Stimulated activated CD4-positive, alpha-beta T cell treated with anti-CD3 and anti-CD28 coated beads, TNF-alpha, amount 100 ng/mL, for 24 hours (primary cell): Measurements from ENCODE around the gene DDTL.
"Not testable (repeated sequence)": the region's sequence is repeated elsewhere in the genome, so short reads cannot be mapped to it uniquely, and the experiment has no call there.

Source experiments
- DNase-seq, 3 experiments: peaks; one replicate each; pipeline ENCODE4 v3.0.0-alpha.2; 2020; ENCODE audit warnings: low read depth in 3 of 3

DDTL gene

GRCh38 chr22:23970201-23970641 lies 3.5 kb downstream of the DDTL start:
- DNase-seq: no peak

GRCh38 chr22:23970816-23971486 lies 4.3 kb downstream of the DDTL start:
- no peak for DNase-seq

GRCh38 chr22:23971927-23972326 lies 5.2 kb downstream of the DDTL start:
- not testable (repeated sequence) for DNase-seq

GRCh38 chr22:23974345-23974744 lies 7.7 kb downstream of the DDTL start, which contains the start of gene DDT:
Gene DDT, minus strand, starts transcription at chr22:23974441. Its CDS starts 27 bp downstream, at chr22:23974414.
- DNase-seq: not testable (repeated sequence)

GRCh38 chr22:23974836-23975352 lies 8.2 kb downstream of the DDTL start:
- not testable (repeated sequence) for DNase-seq

GRCh38 chr22:23977304-23977703 lies 10.6 kb downstream of the DDTL start:
- not testable (repeated sequence) for DNase-seq

- DNase-seq: not testable (repeated sequence)
These were observed 13.0 kb downstream of the DDTL start, which contains the start of gene GSTT2 for GRCh38 chr22:23979557-23980240. Gene GSTT2, plus strand, starts transcription at chr22:23980134.

- not testable (repeated sequence) for DNase-seq
These were observed 13.9 kb downstream of the DDTL start for GRCh38 chr22:23980567-23980966.

- peak in 1 of 3 experiments; percentile 74 for DNase-seq
These were observed 17.7 kb downstream of the DDTL start for GRCh38 chr22:23984430-23984829.

- DNase-seq: not testable (repeated sequence)
These were observed 19.4 kb downstream of the DDTL start for GRCh38 chr22:23986089-23986488.

- DNase-seq: not testable (repeated sequence)
These were observed 20.0 kb downstream of the DDTL start for GRCh38 chr22:23986538-23987178.

- not testable (repeated sequence) for DNase-seq
These were observed 23.0 kb downstream of the DDTL start for GRCh38 chr22:23989583-23990244.

- DNase-seq: not testable (repeated sequence)
These were observed 26.4 kb downstream of the DDTL start for GRCh38 chr22:23993080-23993479.

- DNase-seq: not testable (repeated sequence)
These were observed 27.0 kb downstream of the DDTL start for GRCh38 chr22:23993581-23994177.

GRCh38 chr22:23997092-23997491 lies 30.4 kb downstream of the DDTL start:
- no peak for DNase-seq

GRCh38 chr22:23999779-24000178 lies 33.1 kb downstream of the DDTL start:
- DNase-seq: not testable (repeated sequence)

- no peak for DNase-seq
These were observed 34.6 kb downstream of the DDTL start for GRCh38 chr22:24001314-24001713.

GRCh38 chr22:24002272-24002671 lies 35.6 kb downstream of the DDTL start:
- no peak for DNase-seq

- DNase-seq: no peak
These were observed 36.2 kb downstream of the DDTL start for GRCh38 chr22:24002851-24003250.

- no peak for DNase-seq
These were observed 37.2 kb downstream of the DDTL start for GRCh38 chr22:24003887-24004286.

- DNase-seq: no peak
These were observed 38.5 kb downstream of the DDTL start, which contains the start of gene GSTT4 for GRCh38 chr22:24005201-24005600. Gene GSTT4, minus strand, starts transcription at chr22:24005453. Its CDS starts 97 bp downstream, at chr22:24005356.
